ENCODE data around the gene CNRIP1. TPM values are rescaled to one million over a fixed set of nuclear protein-coding genes. Genes with fewer than 3 reads are reported as not detected.
"Not testable (repeated sequence)": the region's sequence is repeated elsewhere in the genome, so short reads cannot be mapped to it uniquely, and the experiment has no call there.

The CNRIP1 gene
- total RNA-seq, 2 experiments from 2014 or later, result not detected

- DNase-seq (ENCODE audit: low spot score), result peak; percentile 13
- Histone ChIP-seq H3K79me2 (ENCODE audit: insufficient read depth, low read depth, low read length) (no peaks in the 10 kb centered on the region), H3K9me2 (ENCODE audit: insufficient read depth, low read length) (no peaks in the 10 kb centered on the region), H4K20me1 (ENCODE audit: insufficient read depth, low read length) (no peaks in the 10 kb centered on the region), H2AFZ (ENCODE audit: low read length) (no peak overlapping the region), H3K27ac (ENCODE audit: low read depth, low read length, poor library complexity, severe bottlenecking) (no peak overlapping the region), H3K4me2 (ENCODE audit: low read length) (no peak overlapping the region), H3K4me3 (ENCODE audit: low read depth, low read length, poor library complexity, severe bottlenecking) (no peak overlapping the region), H3K4me1 (ENCODE audit: insufficient read depth, low read length, poor library complexity, severe bottlenecking) (no peaks in the 10 kb centered on the region), H3K36me3 (ENCODE audit: insufficient read depth, low read length) (no peaks in the 10 kb centered on the region), H3K9me3 (ENCODE audit: low read length) (no peaks in the 10 kb centered on the region)
- no TSS peak for BruUV-seq (replicated peaks)
- TF ChIP-seq, protein P1, sequence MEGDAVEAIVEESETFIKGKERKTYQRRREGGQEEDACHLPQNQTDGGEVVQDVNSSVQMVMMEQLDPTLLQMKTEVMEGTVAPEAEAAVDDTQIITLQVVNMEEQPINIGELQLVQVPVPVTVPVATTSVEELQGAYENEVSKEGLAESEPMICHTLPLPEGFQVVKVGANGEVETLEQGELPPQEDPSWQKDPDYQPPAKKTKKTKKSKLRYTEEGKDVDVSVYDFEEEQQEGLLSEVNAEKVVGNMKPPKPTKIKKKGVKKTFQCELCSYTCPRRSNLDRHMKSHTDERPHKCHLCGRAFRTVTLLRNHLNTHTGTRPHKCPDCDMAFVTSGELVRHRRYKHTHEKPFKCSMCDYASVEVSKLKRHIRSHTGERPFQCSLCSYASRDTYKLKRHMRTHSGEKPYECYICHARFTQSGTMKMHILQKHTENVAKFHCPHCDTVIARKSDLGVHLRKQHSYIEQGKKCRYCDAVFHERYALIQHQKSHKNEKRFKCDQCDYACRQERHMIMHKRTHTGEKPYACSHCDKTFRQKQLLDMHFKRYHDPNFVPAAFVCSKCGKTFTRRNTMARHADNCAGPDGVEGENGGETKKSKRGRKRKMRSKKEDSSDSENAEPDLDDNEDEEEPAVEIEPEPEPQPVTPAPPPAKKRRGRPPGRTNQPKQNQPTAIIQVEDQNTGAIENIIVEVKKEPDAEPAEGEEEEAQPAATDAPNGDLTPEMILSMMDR (conservative IDR thresholded peaks at IDR 0.05; ENCODE audit: low read length), result 0 out of 2 replicates have a peak, but pooled peaks have one; percentile 15
- no peak for TF ChIP-seq EZH2phosphoT487 (IDR thresholded peaks at IDR 0.05; ENCODE audit: borderline replicate concordance, low read depth, low read length)
- ChIA-PET CTCF (ENCODE audit: unreplicated experiment) (no interaction called here), POLR2A (interaction anchor here (0.6 to 1.1 kb wide), 4 partner anchors 12 to 624 kb away, joined by 3 to 7 read pairs (median 4); no protein-coding TSS in a partner anchor)
- intact Hi-C loops (cut with micrococcal nuclease; ENCODE audit: unreplicated experiment), result no loop called here
These were observed 3.6 kb downstream of the CNRIP1 start for GRCh38 chr2:68316111-68316510.

- DNase-seq (ENCODE audit: low spot score), result no peak
- no peak overlapping the region for H3K4me2 ChIP-seq (ENCODE audit: low read length)
- no peaks in the 10 kb centered on the region for H4K20me1 ChIP-seq (ENCODE audit: insufficient read depth, low read length)
- intact Hi-C loops (cut with micrococcal nuclease; ENCODE audit: unreplicated experiment), result no loop called here
- no peak overlapping the region for H2AFZ ChIP-seq (ENCODE audit: low read length)
- no peak for TF ChIP-seq EZH2phosphoT487 (IDR thresholded peaks at IDR 0.05; ENCODE audit: borderline replicate concordance, low read depth, low read length)
- TF ChIP-seq, protein P1 (conservative IDR thresholded peaks at IDR 0.05; ENCODE audit: low read length), result no peak
- BruUV-seq (replicated peaks), result no TSS peak
- no peaks in the 10 kb centered on the region for H3K79me2 ChIP-seq (ENCODE audit: insufficient read depth, low read depth, low read length)
- ChIA-PET CTCF (ENCODE audit: unreplicated experiment) (no interaction called here), POLR2A (interaction anchor here (0.7 to 3.1 kb wide), 8 partner anchors 13 to 257 kb away, joined by 3 to 14 read pairs (median 4); no protein-coding TSS in a partner anchor)
- no peaks in the 10 kb centered on the region for H3K9me3 ChIP-seq (ENCODE audit: low read length)
- no peak overlapping the region for H3K4me3 ChIP-seq (ENCODE audit: low read depth, low read length, poor library complexity, severe bottlenecking)
- no peaks in the 10 kb centered on the region for H3K4me1 ChIP-seq (ENCODE audit: insufficient read depth, low read length, poor library complexity, severe bottlenecking)
- H3K36me3 ChIP-seq (ENCODE audit: insufficient read depth, low read length), result no peaks in the 10 kb centered on the region
- no peaks in the 10 kb centered on the region for H3K9me2 ChIP-seq (ENCODE audit: insufficient read depth, low read length)
- no peak overlapping the region for H3K27ac ChIP-seq (ENCODE audit: low read depth, low read length, poor library complexity, severe bottlenecking)
These were observed 8.7 kb downstream of the CNRIP1 start for GRCh38 chr2:68311033-68311432.

DNA sequence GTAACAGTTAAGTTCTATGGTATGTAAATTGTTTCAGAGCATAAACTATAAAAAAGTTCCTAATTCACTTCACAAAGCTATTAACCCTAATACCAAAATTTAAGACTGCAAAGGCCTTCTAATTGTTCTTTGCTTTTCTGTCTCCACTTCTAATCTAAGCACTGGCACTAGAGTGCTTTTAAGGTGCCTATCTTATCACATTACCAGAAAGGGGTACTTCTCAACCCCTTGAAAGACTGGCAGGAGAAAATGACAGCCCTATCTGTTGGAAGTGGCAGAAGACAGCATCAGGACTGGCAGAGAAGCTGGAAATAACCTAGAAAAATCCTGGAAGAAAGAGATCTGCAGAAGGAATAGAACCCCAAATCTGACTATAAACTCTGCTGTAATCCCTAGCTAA lies 10.3 kb downstream of the CNRIP1 start:
- no peak overlapping the region for H3K27ac ChIP-seq (ENCODE audit: low read depth, low read length, poor library complexity, severe bottlenecking)
- POLR2A ChIA-PET, result interaction anchor here (0.6 to 3.1 kb wide), 4 partner anchors 11 to 346 kb away, joined by 3 to 14 read pairs (median 3); no protein-coding TSS in a partner anchor
- no peaks in the 10 kb centered on the region for H3K36me3 ChIP-seq (ENCODE audit: insufficient read depth, low read length)
- H2AFZ ChIP-seq (ENCODE audit: low read length), result no peak overlapping the region
- H3K4me1 ChIP-seq (ENCODE audit: insufficient read depth, low read length, poor library complexity, severe bottlenecking), result no peaks in the 10 kb centered on the region
- TF ChIP-seq, protein P1 (conservative IDR thresholded peaks at IDR 0.05; ENCODE audit: low read length), result no peak
- TF ChIP-seq EZH2phosphoT487 (IDR thresholded peaks at IDR 0.05; ENCODE audit: borderline replicate concordance, low read depth, low read length), result no peak
- no peak overlapping the region for H3K4me3 ChIP-seq (ENCODE audit: low read depth, low read length, poor library complexity, severe bottlenecking)
- DNase-seq (ENCODE audit: low spot score), result no peak
- CTCF ChIA-PET (ENCODE audit: unreplicated experiment), result no interaction called here
- intact Hi-C loops (cut with micrococcal nuclease; ENCODE audit: unreplicated experiment), result no loop called here
- BruUV-seq (replicated peaks), result no TSS peak
- no peaks in the 10 kb centered on the region for H3K9me3 ChIP-seq (ENCODE audit: low read length)
- H3K9me2 ChIP-seq (ENCODE audit: insufficient read depth, low read length), result no peaks in the 10 kb centered on the region
- H3K79me2 ChIP-seq (ENCODE audit: insufficient read depth, low read depth, low read length), result no peaks in the 10 kb centered on the region
- H3K4me2 ChIP-seq (ENCODE audit: low read length), result no peak overlapping the region
- H4K20me1 ChIP-seq (ENCODE audit: insufficient read depth, low read length), result no peaks in the 10 kb centered on the region

DNA sequence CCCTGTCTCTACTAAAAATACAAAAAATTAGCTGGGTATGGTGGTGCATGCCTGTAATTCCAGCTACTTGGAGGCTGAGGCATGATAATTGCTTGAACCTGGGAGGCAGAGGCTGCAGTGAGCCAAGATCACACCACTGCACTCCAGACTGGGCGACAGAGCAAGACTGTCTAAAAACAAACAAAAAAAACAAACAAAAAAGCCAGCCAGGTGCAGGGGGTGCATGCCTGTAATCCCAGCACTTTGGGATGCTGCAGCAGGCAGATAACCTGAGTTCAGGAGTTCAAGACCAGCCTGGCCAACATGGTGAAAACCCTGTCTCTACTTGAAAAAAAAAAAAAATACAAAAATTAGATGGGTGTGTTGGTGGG lies 15.9 kb downstream of the CNRIP1 start:
- H3K27ac ChIP-seq (ENCODE audit: low read depth, low read length, poor library complexity, severe bottlenecking); H2AFZ ChIP-seq (ENCODE audit: low read length); H3K9me3 ChIP-seq (ENCODE audit: low read length); H3K36me3 ChIP-seq (ENCODE audit: insufficient read depth, low read length); H3K4me3 ChIP-seq (ENCODE audit: low read depth, low read length, poor library complexity, severe bottlenecking); H4K20me1 ChIP-seq (ENCODE audit: insufficient read depth, low read length); CTCF ChIA-PET (ENCODE audit: unreplicated experiment); H3K9me2 ChIP-seq (ENCODE audit: insufficient read depth, low read length); BruUV-seq (replicated peaks); H3K79me2 ChIP-seq (ENCODE audit: insufficient read depth, low read depth, low read length); DNase-seq (ENCODE audit: low spot score); intact Hi-C loops (cut with micrococcal nuclease; ENCODE audit: unreplicated experiment); H3K4me1 ChIP-seq (ENCODE audit: insufficient read depth, low read length, poor library complexity, severe bottlenecking); H3K4me2 ChIP-seq (ENCODE audit: low read length): not testable (repeated sequence)
- POLR2A ChIA-PET, result interaction anchor here (0.7 to 1.0 kb wide), 3 partner anchors 8 to 279 kb away, joined by 3 read pairs; no protein-coding TSS in a partner anchor

Data from OCI-LY7 (cell line).